Measurements from ENCODE around the gene SCN8A.

SCN8A gene

GRCh38 chr12:51773145-51773869, 182.3 kb downstream of the SCN8A start:
- DNase-seq (ENCODE audit: low spot score), result no peak
- TF ChIP-seq CTCF (IDR thresholded peaks at IDR 0.05), result no peak
- no peak overlapping the region for H3K27ac ChIP-seq
- no peak overlapping the region for H3K4me3 ChIP-seq

- TF ChIP-seq CTCF (IDR thresholded peaks at IDR 0.05), result no peak
- H3K27ac ChIP-seq, result no peak overlapping the region
- no peak overlapping the region for H3K4me3 ChIP-seq
- no peak for DNase-seq (ENCODE audit: low spot score)
Observed at GRCh38 chr12:51774933-51775332, 183.9 kb downstream of the SCN8A start.

GRCh38 chr12:51777457-51777856, 186.4 kb downstream of the SCN8A start:
- no peak for TF ChIP-seq CTCF (IDR thresholded peaks at IDR 0.05)
- Histone ChIP-seq H3K27ac (no peak overlapping the region), H3K4me3 (no peak overlapping the region)
- no peak for DNase-seq (ENCODE audit: low spot score)

GRCh38 chr12:51777973-51778372, 186.9 kb downstream of the SCN8A start:
- no peak for TF ChIP-seq CTCF (IDR thresholded peaks at IDR 0.05)
- no peak for DNase-seq (ENCODE audit: low spot score)

GRCh38 chr12:51779876-51780275, 188.8 kb downstream of the SCN8A start:
- H3K27ac ChIP-seq, result no peak overlapping the region
- no peak for TF ChIP-seq CTCF (IDR thresholded peaks at IDR 0.05)
- no peak for DNase-seq (ENCODE audit: low spot score)

More at GRCh38 chr12:51777973-51778372, 186.9 kb downstream of the SCN8A start:
- Histone ChIP-seq H3K4me3 (no peak overlapping the region), H3K27ac (no peak overlapping the region)

GRCh38 chr12:51784688-51785087, 193.7 kb downstream of the SCN8A start:
- DNase-seq (ENCODE audit: low spot score), result no peak
- H3K4me3 ChIP-seq, result no peak overlapping the region
- no peak for TF ChIP-seq CTCF (IDR thresholded peaks at IDR 0.05)
- H3K27ac ChIP-seq, result no peak overlapping the region

More at GRCh38 chr12:51779876-51780275, 188.8 kb downstream of the SCN8A start:
- H3K4me3 ChIP-seq, result no peak overlapping the region

- no peak for DNase-seq (ENCODE audit: low spot score)
- Histone ChIP-seq H3K4me3 (no peak overlapping the region), H3K27ac (no peak overlapping the region)
- no peak for TF ChIP-seq CTCF (IDR thresholded peaks at IDR 0.05)
Observed at GRCh38 chr12:51785906-51786305, 194.9 kb downstream of the SCN8A start.
